ENCODE measurements around the gene SCN8A.

Gene SCN8A

DNA sequence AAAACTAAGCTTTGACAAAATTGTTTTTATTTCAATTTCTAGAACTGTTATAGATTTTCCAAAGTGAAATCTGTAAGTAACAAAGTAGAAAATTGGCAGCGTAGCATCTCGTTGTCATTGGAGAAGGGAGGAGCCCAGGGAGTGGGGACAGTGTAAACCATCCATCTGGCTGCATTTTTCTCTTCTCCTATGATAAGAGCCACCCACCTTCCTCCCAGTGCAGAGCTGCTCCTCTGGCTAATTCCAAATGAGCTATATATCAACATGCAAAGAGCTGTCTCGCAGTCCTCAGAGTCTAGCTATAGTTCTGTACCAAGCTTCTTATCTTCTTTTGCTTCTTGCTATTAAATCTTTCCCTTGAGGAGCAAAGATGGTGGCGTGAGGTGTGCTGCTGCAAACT lies 56.6 kb downstream of the SCN8A start:
- H3K4me3 ChIP-seq (ENCODE audit: low read depth, low read length) = no peak overlapping the region
- TF ChIP-seq, protein P1, sequence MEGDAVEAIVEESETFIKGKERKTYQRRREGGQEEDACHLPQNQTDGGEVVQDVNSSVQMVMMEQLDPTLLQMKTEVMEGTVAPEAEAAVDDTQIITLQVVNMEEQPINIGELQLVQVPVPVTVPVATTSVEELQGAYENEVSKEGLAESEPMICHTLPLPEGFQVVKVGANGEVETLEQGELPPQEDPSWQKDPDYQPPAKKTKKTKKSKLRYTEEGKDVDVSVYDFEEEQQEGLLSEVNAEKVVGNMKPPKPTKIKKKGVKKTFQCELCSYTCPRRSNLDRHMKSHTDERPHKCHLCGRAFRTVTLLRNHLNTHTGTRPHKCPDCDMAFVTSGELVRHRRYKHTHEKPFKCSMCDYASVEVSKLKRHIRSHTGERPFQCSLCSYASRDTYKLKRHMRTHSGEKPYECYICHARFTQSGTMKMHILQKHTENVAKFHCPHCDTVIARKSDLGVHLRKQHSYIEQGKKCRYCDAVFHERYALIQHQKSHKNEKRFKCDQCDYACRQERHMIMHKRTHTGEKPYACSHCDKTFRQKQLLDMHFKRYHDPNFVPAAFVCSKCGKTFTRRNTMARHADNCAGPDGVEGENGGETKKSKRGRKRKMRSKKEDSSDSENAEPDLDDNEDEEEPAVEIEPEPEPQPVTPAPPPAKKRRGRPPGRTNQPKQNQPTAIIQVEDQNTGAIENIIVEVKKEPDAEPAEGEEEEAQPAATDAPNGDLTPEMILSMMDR (IDR thresholded peaks at IDR 0.05; ENCODE audit: borderline replicate concordance, insufficient read depth, low read depth, low read length) = no peak

DNA sequence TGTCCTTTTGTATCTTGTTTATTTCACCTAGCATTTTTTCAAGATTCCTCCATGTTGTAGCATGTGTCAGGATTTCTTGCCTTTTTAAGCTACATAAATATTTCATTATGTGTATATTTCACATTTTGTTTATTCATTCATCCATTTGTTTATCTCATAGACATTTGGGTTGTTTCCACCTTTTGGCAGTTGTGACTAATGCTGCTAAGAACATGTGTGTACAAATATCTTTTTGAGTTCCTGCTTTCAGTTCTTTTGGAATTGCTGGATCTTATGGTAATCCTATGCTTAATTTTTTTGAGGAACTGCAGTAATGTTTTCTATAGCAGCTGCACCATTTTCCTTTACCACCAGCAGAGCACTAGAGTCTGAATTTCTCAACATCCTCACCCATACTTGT lies 62.4 kb downstream of the SCN8A start:
- TF ChIP-seq, protein P1 (IDR thresholded peaks at IDR 0.05; ENCODE audit: borderline replicate concordance, insufficient read depth, low read depth, low read length) = no peak
- no peak overlapping the region for H3K4me3 ChIP-seq (ENCODE audit: low read depth, low read length)

DNA sequence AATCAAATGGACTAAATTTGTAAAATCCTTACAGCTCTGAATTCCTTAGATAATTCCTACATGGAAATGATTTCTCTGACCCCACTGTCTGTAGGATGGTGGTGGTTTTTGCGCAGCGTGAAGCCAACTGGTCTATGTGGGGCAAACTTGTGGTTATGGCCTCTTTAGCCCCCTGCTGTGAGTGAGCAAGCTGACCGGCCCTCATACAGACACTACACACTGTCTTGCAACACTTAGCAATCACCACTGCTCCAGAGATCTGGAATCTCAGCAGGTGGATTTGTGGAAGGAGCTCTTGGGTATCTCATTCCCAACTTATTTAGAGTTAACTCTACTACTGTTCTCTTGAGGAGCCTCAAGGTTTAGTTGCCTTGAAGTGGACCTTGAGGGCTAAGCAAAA lies 70.2 kb downstream of the SCN8A start:
- H3K4me3 ChIP-seq (ENCODE audit: low read depth, low read length) = no peak overlapping the region
- TF ChIP-seq, protein P1 (IDR thresholded peaks at IDR 0.05; ENCODE audit: borderline replicate concordance, insufficient read depth, low read depth, low read length) = no peak

DNA sequence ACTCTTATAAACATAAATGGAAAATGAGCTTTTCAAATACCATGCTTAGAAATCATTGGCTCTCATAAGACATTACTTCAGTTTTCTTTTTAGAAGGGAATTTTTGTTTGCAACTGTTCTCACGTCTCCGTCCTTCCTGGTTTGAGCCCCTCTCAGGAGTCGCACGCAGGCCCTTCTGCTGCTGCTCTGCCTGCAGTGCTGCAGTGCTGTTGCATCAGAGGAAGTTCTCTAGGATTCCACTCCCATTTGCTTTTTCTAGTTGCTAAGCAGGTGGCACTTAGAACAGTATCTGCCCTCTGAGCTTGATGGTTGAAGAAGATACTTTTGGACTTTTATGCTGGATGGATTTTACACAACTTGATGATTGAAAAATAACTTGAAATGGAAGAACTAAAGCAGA lies 70.8 kb downstream of the SCN8A start:
- TF ChIP-seq, protein P1 (IDR thresholded peaks at IDR 0.05; ENCODE audit: borderline replicate concordance, insufficient read depth, low read depth, low read length) = no peak
- no peak overlapping the region for H3K4me3 ChIP-seq (ENCODE audit: low read depth, low read length)

DNA sequence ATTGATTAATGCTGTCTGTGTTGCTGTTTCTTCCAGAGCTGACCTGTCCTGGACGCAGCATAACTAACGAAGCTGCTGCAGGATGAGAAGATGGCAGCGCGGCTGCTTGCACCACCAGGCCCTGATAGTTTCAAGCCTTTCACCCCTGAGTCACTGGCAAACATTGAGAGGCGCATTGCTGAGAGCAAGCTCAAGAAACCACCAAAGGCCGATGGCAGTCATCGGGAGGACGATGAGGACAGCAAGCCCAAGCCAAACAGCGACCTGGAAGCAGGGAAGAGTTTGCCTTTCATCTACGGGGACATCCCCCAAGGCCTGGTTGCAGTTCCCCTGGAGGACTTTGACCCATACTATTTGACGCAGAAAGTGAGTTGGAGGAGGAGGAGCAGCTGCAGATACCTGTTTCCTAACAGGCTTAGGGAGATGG lies 71.7 kb downstream of the SCN8A start:
- TF ChIP-seq, protein P1 (IDR thresholded peaks at IDR 0.05; ENCODE audit: borderline replicate concordance, insufficient read depth, low read depth, low read length) = no peak
- no peak overlapping the region for H3K4me3 ChIP-seq (ENCODE audit: low read depth, low read length)

DNA sequence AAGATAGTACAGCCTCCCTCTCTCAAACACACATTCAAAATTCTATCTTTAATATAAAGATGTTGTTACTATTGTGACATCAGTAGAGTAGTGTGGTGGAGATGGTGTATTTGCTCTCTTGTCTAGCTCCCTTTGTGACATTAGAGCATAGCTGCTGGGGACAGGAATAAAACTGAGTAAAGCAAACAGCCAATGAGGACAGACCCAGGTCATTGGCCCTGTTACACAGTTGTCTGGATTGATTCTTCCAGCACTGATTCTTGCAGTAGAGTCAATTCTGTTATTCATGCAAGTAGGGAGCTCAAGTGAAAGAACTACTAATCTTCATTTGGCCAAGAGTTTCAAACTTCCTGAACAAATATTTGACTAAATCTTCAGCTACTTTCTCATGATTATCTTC lies 72.4 kb downstream of the SCN8A start:
- TF ChIP-seq, protein P1 (IDR thresholded peaks at IDR 0.05; ENCODE audit: borderline replicate concordance, insufficient read depth, low read depth, low read length) = no peak
- no peak overlapping the region for H3K4me3 ChIP-seq (ENCODE audit: low read depth, low read length)

DNA sequence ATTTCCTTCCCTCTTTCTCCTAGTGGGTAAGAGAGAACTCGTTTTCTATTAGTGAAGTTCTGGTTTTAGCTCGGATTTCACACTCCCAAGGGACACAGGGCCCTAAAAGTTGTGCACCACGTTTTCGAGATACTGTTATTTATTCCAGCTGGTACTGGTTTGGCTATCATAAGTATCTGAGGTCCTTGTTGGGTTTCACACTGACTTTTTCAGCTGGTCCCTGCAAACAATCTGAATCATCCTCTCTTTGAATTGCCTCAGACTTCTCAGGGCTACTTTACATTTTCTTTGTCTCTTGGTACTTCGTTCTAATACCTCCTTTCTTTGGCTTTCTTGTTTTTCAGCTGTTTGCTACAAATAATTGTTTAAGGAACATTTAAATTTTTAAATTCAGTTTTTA lies 75.7 kb downstream of the SCN8A start:
- H3K4me3 ChIP-seq (ENCODE audit: low read depth, low read length) = no peak overlapping the region
- TF ChIP-seq, protein P1 (IDR thresholded peaks at IDR 0.05; ENCODE audit: borderline replicate concordance, insufficient read depth, low read depth, low read length) = no peak
